Endometrial microvascular endothelial cells (primary cell): ENCODE measurements around the gene RGS18. TPM values are rescaled to one million over a fixed set of nuclear protein-coding genes. Genes with fewer than 3 reads are reported as not detected.
"Not testable (repeated sequence)": the region's sequence is repeated elsewhere in the genome, so short reads cannot be mapped to it uniquely, and the experiment has no call there.

Experiments
- in situ Hi-C: cut with HindIII; loops from 2 replicates; pipeline ENCODE4 v1.10.0; 2017; ENCODE audit warnings: low sequenced_read_pairs, low pct_unique_long_range_greater_than_20kb; ENCODE audit errors: inconsistent ontology term
- total RNA-seq: library from RNA; depleted of rRNA; stranded (reverse); fragments of >200 nt; gene quantifications from one replicate; pipeline ENCODE4 v1.2.3, GENCODE V29; 2015; ENCODE audit errors: inconsistent ontology term

RGS18 gene
- total RNA-seq, 1 donor from 2014 or later = not detected

DNA sequence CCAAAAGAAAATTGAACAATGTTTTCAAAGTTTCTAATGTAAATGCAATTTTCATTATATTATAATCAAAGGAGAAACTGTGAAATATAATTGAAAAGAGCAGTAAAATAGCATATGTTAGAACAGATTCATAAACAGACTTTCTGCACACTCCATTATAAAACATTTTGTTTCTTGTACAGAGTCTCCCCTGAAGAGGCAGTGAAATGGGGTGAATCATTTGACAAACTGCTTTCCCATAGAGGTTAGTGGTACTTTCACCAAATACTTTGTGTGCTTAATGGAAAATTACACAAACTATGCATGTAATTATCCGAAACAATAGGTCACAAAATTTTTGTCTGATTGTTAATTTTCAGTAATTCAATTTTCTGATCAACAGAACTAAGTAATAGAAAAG lies 1.9 kb downstream of the RGS18 start:
- in situ Hi-C loops = no loop called here

DNA sequence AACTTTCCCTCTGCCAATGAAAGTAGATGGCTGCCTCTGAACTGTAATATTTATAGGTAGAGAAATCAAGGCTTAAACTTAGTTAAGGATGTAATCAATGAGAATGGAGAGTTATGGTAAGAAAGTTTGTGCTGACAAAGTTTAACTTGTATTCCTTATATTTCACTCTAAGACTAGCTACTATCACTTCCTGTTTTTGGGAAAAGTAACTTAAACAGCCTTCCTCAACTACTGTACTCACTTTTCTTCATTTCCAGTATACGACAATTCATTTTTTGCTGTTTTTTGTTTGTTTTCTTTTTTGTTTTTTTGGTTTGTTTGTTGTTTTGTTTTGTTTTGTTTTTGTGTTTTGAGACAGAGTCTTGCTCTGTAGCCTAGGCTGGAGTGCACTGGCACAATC lies 3.7 kb downstream of the RGS18 start:
- in situ Hi-C loops = no loop called here

DNA sequence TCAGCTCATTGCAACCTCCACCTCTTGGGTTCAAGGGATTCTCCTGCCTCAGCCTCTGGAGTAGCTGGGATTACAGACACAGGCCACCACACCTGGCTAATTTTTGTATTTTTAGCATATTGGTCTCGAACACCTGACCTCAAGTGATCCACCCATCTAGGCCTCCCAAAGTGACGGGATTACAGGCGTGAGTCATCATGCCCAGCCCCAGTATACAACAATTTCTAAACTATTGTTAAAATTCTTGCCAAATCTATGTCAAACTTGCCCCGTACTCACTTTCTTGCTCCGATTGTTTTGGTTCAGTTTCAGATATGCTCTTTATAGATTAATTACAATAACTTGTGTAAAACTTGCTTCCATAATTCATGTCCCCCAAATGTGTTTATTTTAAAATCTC lies 4.1 kb downstream of the RGS18 start:
- in situ Hi-C loops = no loop called here

DNA sequence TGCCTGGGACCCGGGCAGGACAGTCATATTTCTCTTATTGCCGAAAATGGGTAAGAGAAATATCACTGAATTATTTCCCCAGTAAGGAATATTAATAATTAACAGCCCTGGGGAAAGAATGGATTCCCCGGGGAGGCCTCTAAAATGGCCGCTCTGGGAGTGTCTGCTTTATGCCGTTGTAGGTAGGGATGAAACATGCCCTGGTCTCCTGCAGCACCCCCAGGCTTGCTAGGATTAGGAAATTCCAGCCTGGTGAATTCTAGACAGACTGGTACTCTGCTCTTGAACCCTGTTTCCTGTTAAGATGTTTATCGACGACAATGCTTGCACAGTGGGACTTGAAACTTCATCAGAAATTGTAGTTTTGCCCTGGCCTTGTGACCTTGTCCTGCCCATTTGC lies 6.7 kb downstream of the RGS18 start:
- in situ Hi-C loops = not testable (repeated sequence)

DNA sequence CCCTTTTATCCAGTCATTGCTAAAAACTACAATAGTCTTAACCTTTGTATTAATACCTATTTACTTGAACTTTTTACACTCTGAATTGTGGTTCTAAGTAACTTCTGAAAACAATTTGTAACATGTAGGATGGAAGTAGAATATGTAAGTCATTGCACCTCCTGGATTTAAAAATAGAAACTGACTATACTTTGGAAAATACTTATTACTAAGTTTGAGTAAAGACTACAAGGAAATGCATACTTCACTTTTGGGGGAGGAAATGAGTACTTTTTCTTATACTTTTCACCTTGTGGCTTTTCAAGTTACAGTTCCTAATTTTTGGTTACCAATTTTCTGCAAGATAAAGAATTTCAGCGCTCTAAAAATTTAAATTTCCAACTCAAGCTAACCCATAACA lies 8.7 kb downstream of the RGS18 start:
- in situ Hi-C loops = no loop called here

DNA sequence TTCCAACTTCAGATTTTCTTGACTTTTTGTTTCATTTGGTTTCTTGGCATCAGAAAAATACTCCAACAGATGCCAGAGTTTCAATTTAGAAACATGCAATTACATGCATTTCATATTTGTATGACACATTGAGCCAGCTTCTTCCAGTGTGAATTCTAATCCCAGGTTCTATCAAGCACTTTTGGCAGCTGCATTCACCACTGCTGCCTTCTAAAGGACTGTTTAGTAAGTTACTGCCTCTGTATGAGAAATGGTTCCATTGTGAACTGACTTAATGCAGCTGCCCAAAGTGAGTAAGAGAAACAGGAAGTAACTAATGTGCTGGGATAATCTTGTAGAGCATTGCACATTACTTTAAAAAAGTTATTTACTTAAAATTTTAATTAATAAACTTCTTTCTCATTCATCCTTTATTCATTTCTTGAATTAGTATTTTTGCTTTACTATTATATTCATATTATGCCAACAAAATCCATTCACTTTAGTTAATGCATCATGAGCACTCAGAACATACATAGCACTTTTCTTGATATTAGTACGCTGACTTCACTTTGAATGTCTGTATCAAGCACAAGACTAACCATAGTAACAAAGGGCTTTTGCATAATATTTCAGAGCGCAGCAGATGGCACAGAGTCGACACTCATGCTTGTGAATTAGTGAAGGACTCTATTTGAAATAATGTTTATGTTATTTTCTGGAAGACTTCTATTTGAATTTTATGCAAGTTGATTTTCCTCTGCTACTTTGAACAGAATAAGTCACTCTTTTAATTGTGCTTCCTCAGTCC lies 9.8 kb downstream of the RGS18 start:
- in situ Hi-C loops = no loop called here

DNA sequence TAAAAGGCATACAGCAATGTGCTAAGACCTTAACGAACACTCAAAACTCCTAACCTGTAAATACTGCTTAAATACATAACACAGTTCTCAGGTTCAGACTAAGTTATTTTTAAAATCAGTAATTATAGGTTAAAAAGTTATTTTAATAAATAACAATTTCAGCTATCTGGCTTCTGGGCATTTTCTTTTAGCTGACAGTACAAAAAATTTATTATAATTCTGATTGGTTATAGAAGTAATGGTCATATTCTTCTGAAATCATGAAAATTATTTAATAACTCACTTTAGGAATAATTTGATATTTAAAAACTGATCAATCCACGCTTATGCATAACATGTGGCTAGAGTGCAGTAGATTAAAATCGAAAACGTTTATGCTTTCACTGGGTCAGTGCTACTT lies 10.7 kb downstream of the RGS18 start:
- in situ Hi-C loops = no loop called here

DNA sequence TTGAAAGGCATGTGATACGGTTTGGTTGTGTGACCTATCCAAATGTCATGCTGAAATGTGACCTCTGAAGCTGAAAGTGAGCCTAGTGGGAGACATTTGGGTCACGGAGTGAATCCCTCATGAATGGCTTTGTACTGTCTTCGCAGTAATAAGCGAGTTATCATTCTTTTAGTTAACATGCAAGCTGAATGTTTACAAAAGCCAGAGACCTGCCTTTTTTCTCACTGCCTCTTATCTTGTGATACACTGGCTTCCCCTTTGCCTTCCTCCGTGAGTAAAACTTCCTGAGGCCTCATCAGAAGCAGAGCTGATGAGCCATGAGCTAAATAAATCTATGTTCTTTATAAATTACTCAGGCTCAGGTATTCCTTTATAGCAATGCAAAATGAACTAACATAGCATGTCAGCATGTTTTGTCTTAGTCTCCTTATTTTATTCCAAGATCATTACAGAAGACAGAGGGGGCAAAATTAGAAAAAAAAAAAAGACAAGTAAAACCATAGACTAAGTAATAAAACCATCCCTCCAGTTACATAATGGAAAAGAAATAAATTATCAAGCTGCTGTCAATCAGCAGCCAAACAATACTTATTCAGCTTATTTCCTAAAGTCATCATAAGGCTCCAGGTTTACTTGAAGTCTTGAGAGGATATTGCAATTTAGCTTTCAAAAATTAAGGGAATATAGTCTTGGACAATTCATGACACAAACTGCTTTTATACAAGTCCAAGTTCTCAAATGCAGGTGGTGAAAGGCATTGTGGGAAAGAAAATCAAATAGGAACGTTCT lies 12.1 kb downstream of the RGS18 start:
- in situ Hi-C loops = no loop called here

DNA sequence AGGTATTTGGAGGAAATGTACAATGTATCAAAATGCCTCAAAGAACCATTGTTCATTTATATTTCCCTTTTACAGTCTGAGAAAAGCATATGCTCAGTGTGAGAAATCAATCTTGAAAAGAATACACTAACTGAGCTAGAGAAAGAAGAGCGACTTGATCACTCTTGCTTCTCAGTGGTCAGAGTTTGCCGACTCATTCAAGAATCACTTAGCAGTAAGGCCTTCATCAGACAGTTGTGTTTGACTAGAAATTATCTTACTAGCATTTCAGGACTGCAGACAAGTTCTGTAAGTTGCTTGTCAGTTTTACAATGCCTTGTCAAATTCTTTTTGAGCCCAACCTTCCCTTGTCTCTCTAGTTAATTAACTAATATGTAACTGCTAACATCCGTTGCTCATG lies 12.9 kb downstream of the RGS18 start:
- in situ Hi-C loops = no loop called here

DNA sequence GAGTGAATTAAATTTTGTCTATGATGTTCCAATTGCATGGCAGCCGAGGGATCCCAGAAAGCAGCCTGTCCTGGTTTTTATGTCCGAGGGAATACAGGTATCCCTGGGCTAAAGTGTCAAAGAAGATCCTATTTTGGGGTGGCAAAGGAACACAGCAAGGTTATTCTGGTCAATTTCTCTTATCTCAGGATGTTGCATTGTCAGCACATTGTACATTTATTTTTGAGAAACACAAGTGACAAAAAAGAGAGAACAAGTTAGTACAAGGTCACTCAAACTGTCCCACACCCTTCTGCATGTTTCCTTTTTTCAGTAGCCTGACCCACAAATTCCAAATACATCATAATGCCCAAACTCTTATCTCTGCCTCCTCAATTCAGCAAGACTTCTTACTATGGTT lies 17.7 kb downstream of the RGS18 start:
- in situ Hi-C loops = no loop called here

DNA sequence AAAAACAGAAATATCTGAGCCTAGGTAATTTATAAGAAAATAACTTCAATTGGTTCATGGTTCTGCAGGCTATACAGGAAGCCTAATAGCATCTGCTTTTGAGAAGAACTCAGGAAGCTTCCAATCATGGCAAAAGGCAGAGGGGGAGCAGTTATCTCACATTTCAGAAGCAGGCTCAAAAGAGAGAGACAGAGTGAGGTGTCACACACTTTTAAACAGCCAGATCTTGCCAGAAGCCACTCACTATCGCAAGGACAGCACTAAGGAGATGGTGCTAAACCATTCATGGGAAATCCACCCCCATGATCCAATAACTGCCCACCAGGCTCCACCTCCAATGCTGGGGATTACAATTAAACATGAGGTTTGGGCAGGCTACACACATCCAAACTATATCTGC lies 25.5 kb downstream of the RGS18 start:
- in situ Hi-C loops = no loop called here

DNA sequence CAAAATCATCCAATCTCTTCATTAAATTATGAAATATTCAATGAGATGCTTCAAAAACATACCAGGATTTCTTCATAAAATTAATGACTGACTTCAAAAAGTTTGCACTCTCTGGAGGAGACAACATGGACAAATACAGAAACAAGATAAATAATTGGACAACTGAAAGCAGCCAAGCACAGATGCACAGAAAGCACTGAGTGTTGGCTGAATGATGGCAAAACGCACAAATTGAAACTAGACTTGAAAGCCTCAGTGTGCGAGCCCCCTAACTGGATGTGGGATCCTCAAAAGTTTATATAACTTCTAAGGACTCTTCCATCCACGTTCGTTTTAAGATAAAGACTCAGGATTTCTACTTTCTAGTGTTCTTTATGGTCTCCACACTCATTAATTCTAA lies 27.9 kb downstream of the RGS18 start:
- in situ Hi-C loops = no loop called here

DNA sequence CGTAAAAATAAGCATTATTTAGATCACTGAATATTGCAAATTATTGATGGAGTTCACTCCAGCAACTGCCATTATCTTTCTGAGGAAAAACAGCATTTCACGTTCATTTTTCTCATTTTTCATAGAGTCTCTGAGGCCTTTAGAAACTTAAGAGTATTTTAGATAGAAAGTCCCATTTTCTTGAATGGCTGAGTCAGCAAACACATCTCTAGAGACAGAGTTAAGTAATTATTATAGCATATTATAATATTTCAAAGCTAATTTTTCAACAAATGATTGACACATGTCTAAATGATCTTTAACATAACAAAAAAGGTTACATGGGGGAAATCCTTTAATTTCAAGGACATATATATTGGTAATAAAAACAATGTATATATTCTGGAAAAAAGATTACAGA lies 31.8 kb downstream of the RGS18 start:
- in situ Hi-C loops = no loop called here

DNA sequence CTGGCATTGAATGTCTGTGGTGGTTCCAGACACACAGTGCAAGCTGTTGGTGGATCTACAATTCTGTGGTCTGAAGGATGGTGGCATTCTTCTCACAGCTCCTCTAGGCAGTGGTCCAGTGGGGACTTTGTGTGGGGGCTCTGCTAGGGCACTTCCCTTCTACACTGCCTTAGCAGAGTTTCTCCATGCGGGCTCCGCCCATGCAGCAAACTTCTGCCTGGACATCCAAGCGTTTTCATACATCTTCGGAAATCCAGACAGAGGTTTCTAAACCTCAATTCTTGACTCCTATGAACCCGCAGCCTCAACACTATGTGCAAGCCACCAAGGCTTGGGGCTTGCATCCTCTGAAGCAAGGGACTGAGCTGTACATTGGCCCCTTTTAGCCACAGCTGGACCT lies 43.0 kb downstream of the RGS18 start:
- in situ Hi-C loops = no loop called here

DNA sequence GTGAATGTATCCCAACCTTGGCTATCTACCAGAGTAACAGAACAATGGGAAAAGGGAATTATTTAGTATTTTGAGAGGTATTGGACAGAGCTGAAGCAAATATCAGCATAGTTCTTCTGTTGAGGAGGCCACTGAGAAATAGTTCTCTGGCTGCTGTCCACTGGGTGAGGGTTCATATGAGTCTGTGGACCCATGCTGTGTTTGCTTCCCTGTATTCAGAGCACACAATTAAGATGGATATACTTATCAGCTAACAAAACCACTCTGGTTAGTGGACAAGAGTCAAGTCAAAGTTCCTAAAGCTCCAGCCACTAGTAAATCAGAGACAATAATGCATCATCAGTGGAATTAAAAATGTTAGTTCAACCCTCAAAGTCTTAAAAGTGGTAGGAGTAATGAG lies 66.1 kb downstream of the RGS18 start:
- in situ Hi-C loops = no loop called here

DNA sequence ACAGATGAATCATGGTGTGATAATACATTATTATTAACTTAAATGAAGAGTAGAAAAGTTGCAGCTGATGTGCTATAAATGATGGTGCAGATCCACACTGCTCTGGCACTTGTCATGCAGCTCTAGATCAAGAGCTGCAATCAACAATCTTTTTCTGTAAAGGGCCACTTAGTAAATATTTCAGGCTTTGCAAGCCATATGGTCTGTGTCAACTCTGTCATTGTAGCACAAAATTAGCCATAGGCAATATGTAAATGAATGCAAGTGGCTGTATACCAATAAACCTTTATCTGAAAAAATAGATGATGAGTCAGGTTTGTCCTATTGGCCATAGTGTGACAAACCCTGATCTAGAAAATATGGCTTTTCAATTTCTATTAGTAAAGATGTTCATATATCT lies 66.6 kb downstream of the RGS18 start:
- in situ Hi-C loops = no loop called here

DNA sequence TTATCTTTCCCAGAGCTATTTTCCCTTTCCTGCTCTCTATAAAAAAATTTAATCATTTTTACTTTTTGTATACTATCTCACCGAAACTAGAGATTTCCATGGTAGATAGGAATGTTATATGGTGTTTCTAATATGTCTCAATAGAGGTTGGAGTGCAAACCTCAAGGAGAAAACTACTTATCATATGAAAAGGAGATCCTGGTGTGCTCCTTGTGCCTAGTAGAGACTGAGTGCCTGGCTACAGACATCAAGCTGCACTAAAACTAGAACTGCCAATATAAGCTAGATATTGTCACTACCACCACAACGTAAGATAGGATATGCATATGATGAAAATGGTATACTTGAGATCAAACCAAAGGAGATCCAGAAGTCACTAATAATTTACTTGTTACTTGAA lies 67.0 kb downstream of the RGS18 start:
- in situ Hi-C loops = no loop called here

DNA sequence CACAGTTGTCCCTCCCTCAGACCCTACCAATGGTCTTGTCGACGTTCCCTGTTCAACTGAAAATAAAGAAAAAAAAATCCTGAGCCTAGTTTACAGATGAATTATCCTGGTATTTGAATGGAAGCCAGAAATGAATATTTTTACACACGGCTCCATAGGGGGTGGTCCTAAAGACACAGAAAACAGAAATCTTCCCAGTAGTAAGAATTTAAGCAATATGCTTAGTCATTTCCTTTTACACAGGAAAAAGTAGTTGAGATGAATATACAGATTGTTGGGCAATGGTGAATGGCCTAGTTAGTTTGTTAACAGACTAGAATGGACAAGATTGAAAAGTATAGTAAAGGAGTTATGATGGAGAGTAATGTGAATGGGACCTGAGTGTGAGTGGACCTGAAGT lies 67.4 kb downstream of the RGS18 start:
- in situ Hi-C loops = no loop called here

DNA sequence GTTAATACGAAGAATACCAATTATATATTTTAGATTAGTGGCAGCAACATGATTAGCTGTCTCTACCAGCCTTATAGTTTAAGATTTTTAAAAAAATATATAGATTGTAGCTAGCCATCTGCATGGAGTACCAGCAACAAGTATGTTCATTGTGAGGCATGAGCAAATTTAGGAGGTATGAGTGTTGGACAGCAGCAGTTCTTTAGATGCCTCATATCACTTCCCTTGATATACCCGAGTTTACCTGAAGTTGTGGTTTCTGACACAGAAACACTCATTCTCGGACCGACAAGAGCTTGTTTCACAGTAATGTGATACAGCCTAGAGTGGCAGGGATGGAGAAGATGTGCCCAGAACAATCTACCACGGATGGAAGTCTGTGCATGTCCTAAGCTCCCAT lies 69.1 kb downstream of the RGS18 start:
- in situ Hi-C loops = no loop called here

DNA sequence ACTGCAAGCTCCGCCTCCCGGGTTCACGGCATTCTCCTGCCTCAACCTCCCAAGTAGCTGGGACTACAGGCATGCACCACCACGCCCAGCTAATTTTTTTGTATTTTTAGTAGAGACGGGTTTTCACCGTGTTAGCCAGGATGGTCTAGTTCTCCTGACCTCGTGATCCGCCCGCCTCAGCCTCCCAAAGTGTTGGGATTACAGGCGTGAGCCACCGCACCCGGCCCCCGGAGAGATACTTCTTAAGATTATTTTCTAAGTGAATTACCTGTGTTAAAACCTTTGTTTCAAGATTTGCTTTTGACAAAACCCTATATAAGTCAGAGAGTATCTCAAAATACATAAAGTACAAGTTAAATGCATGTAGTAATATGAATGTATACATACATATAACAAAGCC lies 69.7 kb downstream of the RGS18 start:
- in situ Hi-C loops = not testable (repeated sequence)
